Adrenal gland (tissue), 12 donors: Measurements from ENCODE around the gene GLT6D1. TPM values are rescaled to one million over a fixed set of nuclear protein-coding genes. Genes with fewer than 3 reads are reported as not detected.

ENCODE experiments used
- DNase-seq, 7 donors: peaks; one replicate each; pipeline ENCODE4 v3.0.0-alpha.2; 2019 to 2020
- H3K27ac ChIP-seq, 5 donors: fragments of 200-600 bp; sonication (generic) in 4 of 5; 1 replicate in 3 of 5; 2 replicates in 2 of 5; pipeline versions ENCODE4 v1.5.1 to v1.8.0; 2016 to 2020; ENCODE audit warnings: mild to moderate bottlenecking in 1 of 5
- H3K27me3 ChIP-seq: fragments of 200-600 bp; 2 replicates; pipeline ENCODE4 v1.8.0; 2021
- H3K36me3 ChIP-seq, 2 donors: fragments of 200-600 bp; replicated peaks in 1 of 2; 1 replicate in 1 of 2; 2 replicates in 1 of 2; pipeline versions ENCODE4 v1.5.1 to v1.8.0; 2018 to 2022
- H3K4me1 ChIP-seq, 2 donors: fragments of 200-600 bp; replicated peaks in 1 of 2; 1 replicate in 1 of 2; 2 replicates in 1 of 2; pipeline versions ENCODE4 v1.5.1 to v1.8.0; 2018 to 2021
- H3K4me3 ChIP-seq, 4 donors: fragments of 200-600 bp; sonication (generic) in 3 of 4; one replicate each; pipeline ENCODE4 v1.5.1; 2016 to 2018
- H3K9me3 ChIP-seq, 3 donors: fragments of 200-600 bp; sonication (generic) in 1 of 3; replicated peaks in 1 of 3; 1 replicate in 2 of 3; 2 replicates in 1 of 3; pipeline versions ENCODE4 v1.5.1 to v1.8.0; 2016 to 2021
- POLR2A ChIP-seq, 2 donors: fragments of 450-650 bp; IDR thresholded peaks; one replicate each; pipeline ENCODE4 v1.6.1; 2017; ENCODE audit warnings: antibody characterized with exemption in 2 of 2, mild to moderate bottlenecking in 2 of 2, moderate library complexity in 1 of 2
- WGBS, 4 donors: extraction: QIAGEN DNeasy Blood & Tissue Kit in 2 of 4; methylation state at CpG; one replicate each; pipeline versions ENCODE4 v1.1.5 to v1.1.7; 2013 to 2017; 5-methylcytosine and 5-hydroxymethylcytosine counted together
- intact Hi-C, 2 donors: fragments of 100-400 bp; cut with DNase I; formaldehyde crosslinking; loops; one replicate each; pipeline versions ENCODE4 v1.14.1 to v1.15.0; 2022 to 2023
- polyA plus RNA-seq, 3 donors: library from polyadenylated mRNA; stranded (reverse); fragments of 200-250 nt in 2 of 3; fragments of 350-450 nt in 1 of 3; fragmentation: Illumina TruSeq in 1 of 3; extraction: RNeasy Lipid Tissue Mini Kit (QIAGEN cat#74804) in 1 of 3; gene quantifications; one replicate each; pipeline ENCODE4 v1.2.3, GENCODE V29; 2013 to 2014
- total RNA-seq, 9 donors: library from RNA; depleted of rRNA in 4 of 9; stranded (reverse); fragments of >200 nt in 4 of 9; fragments of 120-200 nt in 1 of 9; fragmentation: NEBNext Ultra II Directional in 1 of 9; extraction: Animal tissue kit (Norgen Biotek cat#: 25700) in 1 of 9; gene quantifications; one replicate each; pipeline versions ENCODE4 v1.1.0 to v1.2.4, GENCODE V29; 2013 to 2023
- TF ChIP-seq, protein P1 (sequence below), 6 experiments: fragments of 450-650 bp in 4 of 6; fragments of 200-600 bp in 2 of 6; sonication (generic) in 1 of 6; IDR thresholded peaks; 1 replicate in 5 of 6; 2 replicates in 1 of 6; pipeline versions ENCODE4 v1.5.1 to v1.8.0; 2016 to 2021; ENCODE audit warnings: antibody characterized with exemption in 6 of 6, mild to moderate bottlenecking in 2 of 6, moderate library complexity in 1 of 6
- donor health status: healthy with polysubstance abuse.
- donor health status: Bipolar disorder and iron deficiency.
- donor health status: DM: yes; HTN: yes; CAD: no.
- donor health status: DM: no; HTN: no; CAD: no.
- donor health status: DM: no; HTN: no; CAD: no.
- donor health status: DM: yes; HTN: yes; CAD: no.

The GLT6D1 gene
- total and polyA plus RNA-seq, 12 donors = not detected

DNA sequence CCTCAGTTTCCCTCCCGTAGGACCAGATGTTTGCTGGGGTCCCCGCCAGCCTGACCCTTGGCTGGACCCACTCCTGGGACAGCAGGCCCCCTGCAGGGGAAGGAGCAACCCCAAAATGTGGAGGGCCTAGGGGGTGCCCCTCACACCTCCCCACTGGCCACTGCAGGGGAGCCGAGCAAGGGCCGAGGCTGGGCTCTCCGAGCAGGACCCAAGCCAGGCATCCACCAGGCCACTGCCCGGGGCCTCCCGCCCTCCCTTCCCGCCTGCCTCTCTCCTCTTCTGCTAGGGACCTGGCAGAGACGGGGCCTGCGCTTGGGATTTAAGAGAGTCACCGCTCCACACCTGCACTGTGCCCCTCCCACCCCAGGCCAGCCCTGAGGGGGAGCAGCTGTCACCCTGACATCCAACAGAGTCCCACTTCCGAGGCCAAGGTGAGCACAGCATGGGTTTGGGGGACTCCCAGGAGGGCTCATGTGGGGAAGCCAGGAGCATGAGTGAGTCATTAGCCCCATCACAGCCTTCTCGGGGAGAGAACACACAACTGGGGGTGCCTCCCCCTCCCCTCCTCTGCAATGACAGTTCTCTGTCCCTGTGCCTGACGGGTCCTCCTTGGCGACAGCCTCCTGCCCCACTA lies 44.2 kb upstream of the GLT6D1 start:
- intact Hi-C loops = loop anchor here in 1 of 2 donors (10.0 kb wide), 1 partner anchor 59 kb away; no protein-coding TSS in a partner anchor
- 68 to 75% (median 71%) methylated on average over 4 to 15 of the region's 15 CpGs for WGBS, 4 donors
- H3K27me3 ChIP-seq = peaks cover 3% of the 10 kb centered on the region

DNA sequence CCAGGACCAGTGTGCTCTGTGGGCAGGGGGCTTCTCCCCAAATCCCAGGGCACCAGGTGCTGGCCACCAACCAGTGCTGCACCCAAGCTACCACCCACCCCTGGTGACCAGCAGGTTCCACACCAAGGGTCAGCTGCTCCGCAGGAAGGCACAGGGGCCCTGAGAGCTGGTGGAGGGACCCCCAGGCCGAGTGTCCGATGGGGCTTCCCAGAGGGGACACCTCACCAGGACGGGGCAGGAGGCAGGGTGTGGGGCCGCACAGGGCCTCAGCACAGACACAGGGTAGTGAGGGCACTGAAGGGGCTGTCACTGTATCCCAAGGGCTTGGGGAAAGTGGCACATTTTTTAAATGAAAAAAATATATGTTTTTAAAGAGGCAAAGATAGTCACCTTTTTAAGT lies 41.8 kb upstream of the GLT6D1 start:
- WGBS, 4 donors = 80 to 83% (median 81%) methylated on average over 5 of the region's 5 CpGs
- Histone ChIP-seq H3K9me3 (no peaks in the 10 kb centered on the region), H3K36me3 (no peaks in the 10 kb centered on the region), H3K27me3 (peaks cover 3% of the 10 kb centered on the region), H3K4me3 (no peak overlapping the region), H3K27ac (no peak overlapping the region), H3K4me1 (no peaks in the 10 kb centered on the region)
- intact Hi-C loops = loop anchor here in 1 of 2 donors (10.0 kb wide), 1 partner anchor 56 kb away; no protein-coding TSS in a partner anchor
- DNase-seq = no peak
- TF ChIP-seq POLR2A (IDR thresholded peaks at IDR 0.05) = no peak
- TF ChIP-seq, protein P1, sequence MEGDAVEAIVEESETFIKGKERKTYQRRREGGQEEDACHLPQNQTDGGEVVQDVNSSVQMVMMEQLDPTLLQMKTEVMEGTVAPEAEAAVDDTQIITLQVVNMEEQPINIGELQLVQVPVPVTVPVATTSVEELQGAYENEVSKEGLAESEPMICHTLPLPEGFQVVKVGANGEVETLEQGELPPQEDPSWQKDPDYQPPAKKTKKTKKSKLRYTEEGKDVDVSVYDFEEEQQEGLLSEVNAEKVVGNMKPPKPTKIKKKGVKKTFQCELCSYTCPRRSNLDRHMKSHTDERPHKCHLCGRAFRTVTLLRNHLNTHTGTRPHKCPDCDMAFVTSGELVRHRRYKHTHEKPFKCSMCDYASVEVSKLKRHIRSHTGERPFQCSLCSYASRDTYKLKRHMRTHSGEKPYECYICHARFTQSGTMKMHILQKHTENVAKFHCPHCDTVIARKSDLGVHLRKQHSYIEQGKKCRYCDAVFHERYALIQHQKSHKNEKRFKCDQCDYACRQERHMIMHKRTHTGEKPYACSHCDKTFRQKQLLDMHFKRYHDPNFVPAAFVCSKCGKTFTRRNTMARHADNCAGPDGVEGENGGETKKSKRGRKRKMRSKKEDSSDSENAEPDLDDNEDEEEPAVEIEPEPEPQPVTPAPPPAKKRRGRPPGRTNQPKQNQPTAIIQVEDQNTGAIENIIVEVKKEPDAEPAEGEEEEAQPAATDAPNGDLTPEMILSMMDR (IDR thresholded peaks at IDR 0.05) = no peak

More for the DNA sequence above, 44.2 kb upstream of the GLT6D1 start:
- TF ChIP-seq, protein P1 (IDR thresholded peaks at IDR 0.05) = no peak
- TF ChIP-seq POLR2A (IDR thresholded peaks at IDR 0.05) = no peak
- H3K36me3 ChIP-seq = no peaks in the 10 kb centered on the region
- no peak overlapping the region for H3K27ac ChIP-seq
- no peaks in the 10 kb centered on the region for H3K9me3 ChIP-seq
- DNase-seq = no peak
- H3K4me3 ChIP-seq = no peak overlapping the region
- no peaks in the 10 kb centered on the region for H3K4me1 ChIP-seq

DNA sequence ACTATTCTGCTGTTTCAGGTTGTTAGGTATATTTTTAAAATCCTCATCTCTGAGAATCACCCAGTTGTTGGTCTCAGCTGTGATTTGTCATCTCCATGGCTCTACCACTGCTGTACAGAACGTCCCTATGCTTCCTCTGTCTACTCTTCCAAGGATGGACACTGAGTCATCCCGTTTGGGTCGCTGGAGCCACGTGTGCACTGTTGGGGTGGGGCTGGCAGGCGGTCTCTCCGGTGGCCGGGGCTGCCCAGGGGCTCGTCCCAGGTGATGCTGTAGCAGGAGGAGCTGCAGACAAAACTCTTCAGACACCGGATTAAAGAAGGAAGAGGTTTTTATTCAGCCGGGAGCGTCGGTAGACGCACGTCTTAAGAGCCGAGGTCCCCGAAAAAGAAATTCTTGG lies 40.7 kb upstream of the GLT6D1 start:
- DNase-seq = no peak
- Histone ChIP-seq H3K9me3 (no peaks in the 10 kb centered on the region), H3K4me1 (no peaks in the 10 kb centered on the region), H3K4me3 (no peak overlapping the region), H3K27ac (no peak overlapping the region), H3K36me3 (no peaks in the 10 kb centered on the region), H3K27me3 (peaks cover 3% of the 10 kb centered on the region)
- 51 to 60% (median 53%) methylated on average over 15 to 16 of the region's 16 CpGs for WGBS, 4 donors
- TF ChIP-seq, protein P1 (IDR thresholded peaks at IDR 0.05) = no peak
- no peak for TF ChIP-seq POLR2A (IDR thresholded peaks at IDR 0.05)
- intact Hi-C loops = loop anchor here in 1 of 2 donors (10.0 kb wide), 1 partner anchor 55 kb away; no protein-coding TSS in a partner anchor

DNA sequence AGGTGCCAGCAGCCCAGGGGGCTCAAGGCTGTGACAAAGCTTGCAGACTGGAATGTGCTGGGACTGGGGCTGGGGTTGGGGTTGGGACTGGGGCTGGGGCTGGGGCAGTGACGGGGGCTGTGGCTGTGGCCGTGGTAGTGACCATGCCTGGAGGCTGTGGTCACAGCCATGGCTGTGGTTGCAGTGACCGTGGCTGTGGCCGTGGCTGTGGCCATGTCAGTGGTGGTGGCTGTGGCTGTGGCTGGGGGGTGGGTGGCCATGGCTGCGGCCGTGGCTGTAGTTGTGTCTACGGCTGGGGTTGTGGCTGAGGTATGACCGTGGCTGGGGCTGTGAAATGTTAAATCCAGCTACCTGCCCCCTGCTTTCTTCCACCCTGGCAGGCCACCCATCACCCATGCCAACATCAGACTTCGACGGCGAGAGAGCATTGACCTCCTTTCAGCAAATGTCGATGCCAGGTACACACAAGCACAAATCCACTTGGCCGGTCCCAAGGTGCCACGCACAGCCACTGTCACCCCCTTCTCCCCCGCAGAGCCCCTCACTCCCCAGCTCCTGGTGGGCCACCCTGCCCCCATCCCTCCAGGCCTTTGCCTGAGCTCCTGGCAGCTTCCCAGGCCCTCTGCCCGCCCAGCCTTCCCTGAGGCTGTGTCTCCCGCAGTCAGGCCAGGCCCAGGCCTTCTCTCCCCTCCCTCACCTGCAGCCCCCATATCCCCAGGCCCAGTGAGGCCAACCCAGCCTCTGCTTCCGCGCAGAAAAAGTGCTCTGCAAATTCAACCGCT lies 39.1 kb upstream of the GLT6D1 start:
- H3K27me3 ChIP-seq = peaks cover 3% of the 10 kb centered on the region
- TF ChIP-seq POLR2A (IDR thresholded peaks at IDR 0.05) = no peak
- TF ChIP-seq, protein P1 (IDR thresholded peaks at IDR 0.05) = no peak
- H3K4me1 ChIP-seq = no peaks in the 10 kb centered on the region
- 86 to 93% (median 89%) methylated on average over 11 to 20 of the region's 20 CpGs for WGBS, 4 donors
- H3K4me3 ChIP-seq = no peak overlapping the region
- intact Hi-C loops = no loop called here
- H3K9me3 ChIP-seq = no peaks in the 10 kb centered on the region
- H3K27ac ChIP-seq = no peak overlapping the region
- no peak for DNase-seq
- no peaks in the 10 kb centered on the region for H3K36me3 ChIP-seq
